Measurements from ENCODE around the gene SLC15A1. TPM values are rescaled to one million over a fixed set of nuclear protein-coding genes. Genes with fewer than 3 reads are reported as not detected.

SLC15A1 gene
- polyA plus RNA-seq, 3 donors = not detected

DNA sequence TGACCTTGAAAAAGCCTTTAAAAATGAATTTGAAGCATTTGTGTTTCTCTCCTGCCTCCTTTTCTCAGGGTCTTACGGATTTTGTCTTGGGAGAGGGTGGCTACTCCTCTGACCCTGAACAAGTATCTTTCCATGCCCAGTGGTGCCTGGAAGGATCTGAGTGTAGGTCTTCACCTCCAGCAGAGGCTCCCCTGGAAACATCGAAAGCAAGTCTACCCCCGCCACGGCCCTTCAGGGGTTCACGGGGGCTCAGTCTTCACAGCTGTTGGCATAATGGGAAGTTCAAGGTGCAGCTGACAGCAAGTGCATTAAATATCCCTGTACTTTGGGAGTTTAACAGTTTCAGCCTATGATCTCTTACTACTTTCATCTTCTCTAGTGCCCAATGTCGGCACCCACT, 42.7 kb upstream of the SLC15A1 start:
- Histone ChIP-seq H3K79me2 (ENCODE audit: insufficient read depth, low read length) (no peaks in the 10 kb centered on the region), H3K4me3 (replicated peaks in 1 of 3; ENCODE audit: low read depth in 2 of 3, low read length in 3 of 3) (no peak overlapping the region), H3K36me3 (replicated peaks in 1 of 2; ENCODE audit: control insufficient read depth in 1 of 2, insufficient read depth in 2 of 2, low read length in 2 of 2) (no peaks in the 10 kb centered on the region), H3K9me3 (replicated peaks in 1 of 2; ENCODE audit: control insufficient read depth in 1 of 2, insufficient read depth in 1 of 2, low read length in 2 of 2) (no peaks in the 10 kb centered on the region), H3K27ac (ENCODE audit: low read depth in 1 of 2, low read length in 2 of 2) (no peak overlapping the region), H3K4me1 (ENCODE audit: control insufficient read depth in 1 of 2, insufficient read depth in 2 of 2, low read length in 2 of 2) (no peaks in the 10 kb centered on the region), H2AFZ (ENCODE audit: insufficient read depth, low read depth, low read length, poor library complexity, severe bottlenecking) (no peak overlapping the region), H3K9ac (ENCODE audit: insufficient read depth, low read length, poor library complexity, severe bottlenecking) (no peak overlapping the region), H3K27me3 (ENCODE audit: control insufficient read depth in 2 of 2, insufficient read depth in 2 of 2, low read length in 2 of 2) (no peaks in the 10 kb centered on the region), H4K20me1 (ENCODE audit: insufficient read depth, low read length) (no peaks in the 10 kb centered on the region), H3K4me2 (replicated peaks; ENCODE audit: extremely low read depth, low read length, poor library complexity, severe bottlenecking) (no peak overlapping the region)
- no peaks in the 10 kb centered on the region for H3K36me3 Mint-ChIP-seq
- peaks cover 0 to 9% (median 6%) of the 10 kb centered on the region in 3 donors for H3K27me3 Mint-ChIP-seq (ENCODE audit: low read depth in 3 of 3)
- no peaks in the 10 kb centered on the region for H3K4me1 Mint-ChIP-seq
- H3K4me3 Mint-ChIP-seq = no peak overlapping the region
- no CpG with 5 or more reads among the region's 6 CpGs for WGBS (ENCODE audit: insufficient coverage)
- TF ChIP-seq CTCF (IDR thresholded peaks at IDR 0.05) = no peak
- DNase-seq = no peak
- intact Hi-C loops (cut with micrococcal nuclease) = no loop called here
- H3K9me3 Mint-ChIP-seq = peaks cover 0 to 2% (median 0%) of the 10 kb centered on the region in 7 donors
- no peak overlapping the region for H3K27ac Mint-ChIP-seq

DNA sequence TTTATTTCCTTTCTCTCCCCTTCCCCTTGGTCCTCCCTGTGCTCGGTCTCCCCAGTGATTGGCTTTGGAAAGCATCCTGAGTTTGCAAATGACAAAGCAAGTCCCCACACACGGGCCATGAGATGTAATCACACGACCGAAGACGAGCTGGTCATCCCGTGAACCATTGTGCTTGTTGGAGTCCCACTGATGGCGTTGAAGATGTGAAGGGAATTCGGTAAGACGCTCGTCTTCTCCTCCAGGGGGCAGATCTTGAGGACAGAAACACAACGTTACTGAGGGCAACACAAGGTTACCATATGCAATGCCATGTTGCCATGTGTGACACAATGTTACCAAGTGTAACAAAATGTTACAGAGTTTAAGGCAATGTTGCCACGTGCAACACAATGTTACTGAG, 42.0 kb upstream of the SLC15A1 start:
- no peaks in the 10 kb centered on the region for H4K20me1 ChIP-seq (ENCODE audit: insufficient read depth, low read length)
- Mint-ChIP-seq H3K27me3 (ENCODE audit: low read depth in 3 of 3) (peaks cover 0 to 9% (median 6%) of the 10 kb centered on the region in 3 donors), H3K36me3 (no peaks in the 10 kb centered on the region), H3K4me3 (no peak overlapping the region), H3K9me3 (peaks cover 0 to 2% (median 0%) of the 10 kb centered on the region in 7 donors), H3K27ac (no peak overlapping the region), H3K4me1 (no peaks in the 10 kb centered on the region)
- H3K27ac ChIP-seq (ENCODE audit: low read depth in 1 of 2, low read length in 2 of 2) = no peak overlapping the region
- H3K4me2 ChIP-seq (replicated peaks; ENCODE audit: extremely low read depth, low read length, poor library complexity, severe bottlenecking) = no peak overlapping the region
- no peak for DNase-seq
- H3K27me3 ChIP-seq (ENCODE audit: control insufficient read depth in 2 of 2, insufficient read depth in 2 of 2, low read length in 2 of 2) = no peaks in the 10 kb centered on the region
- WGBS (ENCODE audit: insufficient coverage) = 97% methylated on average over 11 of the region's 12 CpGs
- H3K4me1 ChIP-seq (ENCODE audit: control insufficient read depth in 1 of 2, insufficient read depth in 2 of 2, low read length in 2 of 2) = no peaks in the 10 kb centered on the region
- no peaks in the 10 kb centered on the region for H3K36me3 ChIP-seq (replicated peaks in 1 of 2; ENCODE audit: control insufficient read depth in 1 of 2, insufficient read depth in 2 of 2, low read length in 2 of 2)
- no peak overlapping the region for H2AFZ ChIP-seq (ENCODE audit: insufficient read depth, low read depth, low read length, poor library complexity, severe bottlenecking)
- intact Hi-C loops (cut with micrococcal nuclease) = no loop called here
- TF ChIP-seq CTCF (IDR thresholded peaks at IDR 0.05) = no peak
- no peak overlapping the region for H3K4me3 ChIP-seq (replicated peaks in 1 of 3; ENCODE audit: low read depth in 2 of 3, low read length in 3 of 3)
- H3K9me3 ChIP-seq (replicated peaks in 1 of 2; ENCODE audit: control insufficient read depth in 1 of 2, insufficient read depth in 1 of 2, low read length in 2 of 2) = no peaks in the 10 kb centered on the region
- H3K79me2 ChIP-seq (ENCODE audit: insufficient read depth, low read length) = no peaks in the 10 kb centered on the region
- no peak overlapping the region for H3K9ac ChIP-seq (ENCODE audit: insufficient read depth, low read length, poor library complexity, severe bottlenecking)

Measured in CD14-positive monocyte (primary cell).